HT1080 (cell line): Measurements from ENCODE around the gene SLC43A1. TPM values are rescaled to one million over a fixed set of nuclear protein-coding genes. Genes with fewer than 3 reads are reported as not detected.
"Not testable (repeated sequence)": the region's sequence is repeated elsewhere in the genome, so short reads cannot be mapped to it uniquely, and the experiment has no call there.

Source experiments
- DNase-seq: peaks from one replicate; pipeline ENCODE4 v3.0.0-alpha.2; 2015; ENCODE audit warnings: low read depth
- polyA plus RNA-seq, 2 experiments: library from polyadenylated mRNA; depleted of rRNA; stranded (reverse); fragments of >200 nt; gene quantifications; 2 replicates each; pipeline ENCODE4 v1.2.3, GENCODE V29; 2015
- total RNA-seq: library from RNA; depleted of rRNA; stranded (reverse); fragments of >200 nt; shearing (Covaris generic); gene quantifications from 2 replicates; pipeline ENCODE4 v1.2.3, GENCODE V29; 2014; rRNA removed

Gene SLC43A1
- 13.6 and 14.5 TPM in 2 replicates for total RNA-seq
- polyA plus RNA-seq (2015; cell fraction: cytosol; rRNA removed), result 17.7 and 19.4 TPM in 2 replicates
- 36.2 and 36.7 TPM in 2 replicates for polyA plus RNA-seq (2015; cell fraction: nucleus; rRNA removed)

GRCh38 chr11:57515332-57516060, at the start of gene SLC43A1:
Gene SLC43A1 (minus strand): TSS chr11:57515702. CDS start chr11:57514111, 1,591 bp downstream.
- peak; percentile 64 for DNase-seq

GRCh38 chr11:57562596-57562995, 47.1 kb upstream of the SLC43A1 start:
- DNase-seq, result no peak

DNA sequence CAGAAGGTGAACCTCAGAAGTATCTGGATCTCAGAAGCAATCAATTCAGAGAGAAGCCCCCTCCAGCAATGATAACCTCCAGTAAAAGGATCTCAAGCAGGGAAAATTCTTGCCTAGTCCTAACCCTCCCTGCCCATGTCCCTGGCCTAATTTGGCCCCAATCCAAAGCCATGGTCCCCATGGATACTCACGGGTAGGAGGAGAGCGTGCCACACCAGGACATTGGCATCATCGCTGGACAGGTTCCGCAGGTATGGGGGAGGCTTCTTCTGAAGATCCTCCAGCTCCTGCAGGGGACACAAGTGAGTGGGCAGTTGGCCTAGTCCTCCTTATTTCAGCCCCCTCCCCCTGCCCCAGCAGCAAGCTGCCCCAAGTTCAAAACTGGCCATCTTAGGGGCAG, 44.6 kb upstream of the SLC43A1 start:
- DNase-seq, result no peak

GRCh38 chr11:57556041-57556440, 40.5 kb upstream of the SLC43A1 start:
- DNase-seq, result no peak

- no peak for DNase-seq
Observed at GRCh38 chr11:57555393-57555792, 39.9 kb upstream of the SLC43A1 start.

DNA sequence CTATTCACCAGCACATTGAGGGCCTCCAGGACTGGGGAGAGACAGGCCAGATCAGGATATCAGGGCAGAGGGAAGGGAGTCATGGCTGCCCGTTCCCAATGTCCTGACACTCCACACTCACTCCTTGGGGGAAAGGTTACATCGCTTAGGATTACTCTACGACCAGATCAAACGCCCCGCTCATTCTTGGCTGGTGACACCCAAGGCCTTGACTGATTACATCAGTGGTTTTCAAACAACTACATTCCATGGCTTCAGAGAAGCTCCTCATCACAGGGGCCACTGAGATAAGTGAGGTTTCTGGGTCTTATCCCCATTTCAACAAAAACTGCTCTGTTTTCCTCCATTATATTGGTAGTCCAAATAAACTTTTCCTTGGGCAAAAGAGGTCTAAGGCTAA, 37.0 kb upstream of the SLC43A1 start:
- no peak for DNase-seq

DNA sequence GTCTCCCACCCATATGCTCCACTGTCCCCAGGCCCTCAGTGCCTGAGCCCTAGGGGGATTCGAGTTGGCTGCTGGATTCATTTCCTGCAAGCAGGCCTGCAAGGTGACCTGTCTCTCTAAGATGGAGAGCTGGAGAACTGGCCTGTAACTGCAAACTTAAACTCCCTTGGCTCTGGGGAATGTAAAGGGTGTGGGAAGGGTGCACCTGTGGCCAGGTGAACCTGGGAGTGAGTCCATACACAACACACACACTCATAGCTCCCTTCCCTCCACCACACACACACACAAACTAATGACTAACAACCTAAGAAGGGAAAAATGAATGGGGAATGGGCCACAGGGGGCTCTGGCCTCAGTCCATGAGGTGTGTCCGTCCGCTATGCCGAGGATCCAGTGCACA, 36.4 kb upstream of the SLC43A1 start:
- no peak for DNase-seq

GRCh38 chr11:57549983-57550382, 34.5 kb upstream of the SLC43A1 start:
- DNase-seq, result no peak

DNA sequence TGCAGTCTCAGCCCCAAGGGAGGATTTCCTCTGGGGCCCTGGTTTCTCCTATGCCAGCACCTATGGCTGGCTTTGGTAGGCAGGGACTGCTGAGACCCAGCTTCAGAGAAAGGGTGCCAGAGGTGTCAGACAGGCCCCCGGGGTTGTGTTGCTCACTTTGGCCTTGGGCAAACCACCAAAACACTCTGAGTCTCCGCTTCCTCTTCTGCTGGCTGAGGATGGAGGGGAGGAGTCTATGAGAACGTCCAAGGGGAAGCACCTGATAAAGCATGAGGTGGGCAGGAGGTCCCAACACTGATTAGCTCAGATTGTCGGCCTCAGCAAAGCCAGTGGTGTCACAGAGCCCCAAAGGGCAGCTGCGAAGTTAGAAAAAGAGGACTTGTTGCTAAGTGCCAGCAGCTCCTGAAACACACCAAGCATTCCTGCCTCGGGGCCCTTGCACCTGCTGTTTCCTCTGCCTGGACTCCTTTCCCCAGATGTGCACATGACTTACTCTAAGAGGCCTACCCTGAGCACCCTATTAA, 32.4 kb upstream of the SLC43A1 start:
- DNase-seq, result no peak

- DNase-seq, result peak; percentile 70
Observed at GRCh38 chr11:57546869-57547475, 31.5 kb upstream of the SLC43A1 start.

- no peak for DNase-seq
Observed at GRCh38 chr11:57546451-57546850, 30.9 kb upstream of the SLC43A1 start.

DNA sequence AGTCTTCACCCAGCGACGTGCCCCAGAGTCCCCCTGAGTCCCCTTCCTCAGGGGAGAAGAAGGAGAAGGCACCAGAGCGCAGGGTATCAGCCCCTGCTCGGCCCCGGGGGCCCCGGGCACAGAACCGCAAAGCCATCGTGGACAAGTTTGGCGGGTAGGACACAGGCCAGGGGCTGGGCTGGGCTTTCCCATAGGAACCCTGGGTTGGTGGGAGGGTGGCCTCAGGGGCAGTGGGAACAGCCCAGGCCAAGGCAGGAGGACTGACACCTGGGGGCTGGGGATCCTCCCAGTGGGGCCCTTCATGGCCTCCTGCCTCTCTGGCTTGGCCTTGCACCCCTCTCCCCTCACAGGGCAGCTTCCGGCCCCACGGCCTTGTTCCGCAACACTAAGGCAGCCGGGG, 30.4 kb upstream of the SLC43A1 start:
- DNase-seq, result no peak

GRCh38 chr11:57544566-57544965, 29.1 kb upstream of the SLC43A1 start:
- DNase-seq, result no peak

- DNase-seq, result no peak
Observed at GRCh38 chr11:57543593-57543992, 28.1 kb upstream of the SLC43A1 start.

DNA sequence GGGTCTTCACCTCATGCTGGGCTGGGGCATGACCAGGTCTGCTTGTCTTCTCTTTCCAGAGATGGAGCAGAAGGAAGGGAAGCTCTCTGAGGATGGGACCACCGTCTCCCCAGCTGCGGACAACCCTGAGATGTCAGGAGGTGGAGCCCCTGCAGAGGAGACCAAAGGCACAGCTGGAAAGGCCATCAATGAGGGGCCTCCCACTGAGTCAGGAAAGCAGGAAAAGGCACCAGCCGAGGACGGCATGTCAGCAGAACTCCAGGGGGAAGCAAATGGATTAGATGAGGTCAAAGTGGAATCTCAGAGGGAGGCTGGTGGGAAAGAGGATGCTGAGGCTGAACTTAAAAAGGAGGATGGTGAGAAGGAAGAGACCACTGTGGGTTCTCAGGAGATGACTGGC, 27.1 kb upstream of the SLC43A1 start:
- DNase-seq, result no peak

DNA sequence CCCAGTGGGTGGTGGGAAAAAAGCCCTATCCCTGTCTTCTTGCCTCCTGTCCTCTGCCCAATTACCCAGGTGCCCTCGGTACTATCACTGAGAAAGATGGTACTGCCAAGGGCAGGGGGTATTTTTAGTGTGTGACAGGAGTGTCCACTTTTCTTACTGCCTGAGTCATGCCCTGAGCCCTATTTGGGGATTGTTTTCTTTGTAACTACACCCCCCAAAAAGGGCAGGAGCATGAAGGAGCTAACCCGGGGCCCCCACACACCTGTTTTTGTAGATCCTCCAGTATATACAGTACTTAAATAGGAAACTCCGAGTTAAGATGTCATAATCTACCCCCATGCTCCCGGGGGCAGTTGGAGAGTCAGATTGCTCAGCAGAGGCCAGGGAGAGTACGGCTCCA, 25.7 kb upstream of the SLC43A1 start:
- no peak for DNase-seq

- no peak for DNase-seq
Observed at GRCh38 chr11:57539342-57539741, 23.8 kb upstream of the SLC43A1 start.

GRCh38 chr11:57536947-57537619, 21.6 kb upstream of the SLC43A1 start, which contains the start of gene SMTNL1:
Gene SMTNL1 (plus strand): TSS chr11:57537595. CDS start chr11:57542643, 5,048 bp downstream.
- no peak for DNase-seq

DNA sequence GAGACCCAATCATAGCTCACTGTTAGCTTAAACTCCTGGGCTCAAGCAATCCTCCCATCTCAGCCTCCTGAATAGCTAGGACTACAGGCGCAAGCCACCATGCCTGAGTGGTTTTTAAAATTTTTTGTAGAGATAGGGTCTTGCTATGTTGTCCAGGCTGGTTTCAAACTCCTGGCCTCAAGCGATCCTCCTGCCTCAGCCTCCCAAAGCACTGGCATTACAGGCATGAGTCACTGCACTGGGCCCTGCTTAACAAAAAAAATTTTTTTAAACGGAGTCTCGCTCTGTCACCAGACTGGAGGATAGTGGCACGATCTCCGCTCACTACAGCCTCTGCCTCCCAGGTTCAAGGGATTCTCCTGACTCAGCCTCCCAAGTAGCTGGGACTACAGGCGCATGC, 18.9 kb upstream of the SLC43A1 start:
- not testable (repeated sequence) for DNase-seq

DNA sequence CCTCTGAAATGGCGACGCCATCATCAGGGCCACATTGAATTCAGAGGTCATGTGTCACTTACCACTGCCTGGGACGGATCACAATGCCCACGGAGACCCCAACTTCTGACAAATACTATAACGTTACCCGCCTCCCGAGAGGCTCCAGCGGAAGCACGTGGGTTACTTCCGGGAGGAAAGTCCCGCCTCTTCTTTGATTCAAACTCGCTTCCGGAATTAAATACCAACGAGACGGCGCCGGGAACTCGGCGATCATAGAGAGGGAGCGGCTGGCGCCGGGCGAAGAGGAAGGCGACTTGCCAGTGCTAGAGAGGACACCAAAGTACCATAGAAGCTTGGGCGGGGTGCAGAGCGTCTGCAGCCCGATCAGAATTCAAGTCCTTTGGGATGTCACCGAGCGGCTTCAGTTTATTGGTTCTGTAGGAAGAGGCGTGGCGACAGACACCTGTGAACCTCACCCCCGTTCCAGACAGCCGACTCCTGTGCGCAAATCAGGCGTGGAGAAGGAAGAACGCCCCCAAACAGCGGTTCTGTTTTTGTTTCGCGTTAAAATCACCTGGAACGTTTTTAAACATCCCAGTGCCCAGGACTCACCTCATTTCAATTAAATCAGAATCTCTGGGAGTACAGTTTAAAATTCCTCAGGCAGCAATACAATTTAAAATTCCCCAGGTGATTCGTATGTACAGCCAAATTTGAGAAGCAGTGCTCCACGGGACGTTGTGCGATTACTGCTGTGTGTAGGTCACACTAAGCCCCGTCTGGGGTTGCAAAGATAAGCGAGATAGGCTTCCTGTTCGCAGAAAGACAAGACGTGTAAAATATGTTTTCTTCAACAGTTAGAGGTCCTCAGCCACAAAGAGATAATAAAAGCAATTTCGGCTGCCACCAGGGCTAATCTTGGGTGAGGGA, 15.3 kb upstream of the SLC43A1 start, which contains the start of gene TIMM10:
TSS of gene TIMM10 (minus strand) at position 159 of the 912 bp plus-strand sequence. CDS start 565 bp downstream, outside the sequence.
- DNase-seq, result peak; percentile 99

GRCh38 chr11:57530215-57530595, 14.7 kb upstream of the SLC43A1 start:
- no peak for DNase-seq
